AML-193 (cell line): ENCODE measurements around the gene APPBP2.
"Not testable (repeated sequence)": the region's sequence is repeated elsewhere in the genome, so short reads cannot be mapped to it uniquely, and the experiment has no call there.

Experiments used
- DNase-seq, 2 experiments: peaks; one replicate each; lab custom pipeline; 2025; lab: John Stamatoyannopoulos, UW

APPBP2 gene

DNA sequence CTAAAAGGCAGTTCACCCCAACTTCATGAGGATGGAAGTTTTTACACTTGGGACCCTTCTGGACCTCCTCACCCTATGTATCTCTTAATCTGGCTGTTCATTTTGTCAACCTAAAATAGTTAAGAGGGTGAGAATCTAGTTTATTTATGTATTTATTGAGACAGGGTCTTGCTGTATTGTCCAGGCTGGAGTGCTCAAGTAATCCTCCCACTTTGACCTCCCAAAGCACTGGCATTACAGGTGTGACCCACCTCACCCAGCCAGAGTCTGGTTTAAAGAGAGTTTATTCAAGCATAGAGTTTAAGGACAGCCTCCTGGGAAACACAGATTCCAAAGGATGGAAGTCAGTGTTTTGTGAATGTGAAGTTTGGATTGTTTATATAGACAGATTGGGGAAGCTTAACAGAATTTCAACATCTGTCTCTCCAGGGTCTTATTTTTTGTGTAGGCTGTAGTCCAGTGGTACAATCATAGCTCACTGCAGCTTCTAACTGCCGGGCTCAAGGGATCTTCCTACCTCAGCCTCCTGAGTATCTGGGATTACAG, 8.0 kb upstream of the APPBP2 start:
- no peak for DNase-seq

DNA sequence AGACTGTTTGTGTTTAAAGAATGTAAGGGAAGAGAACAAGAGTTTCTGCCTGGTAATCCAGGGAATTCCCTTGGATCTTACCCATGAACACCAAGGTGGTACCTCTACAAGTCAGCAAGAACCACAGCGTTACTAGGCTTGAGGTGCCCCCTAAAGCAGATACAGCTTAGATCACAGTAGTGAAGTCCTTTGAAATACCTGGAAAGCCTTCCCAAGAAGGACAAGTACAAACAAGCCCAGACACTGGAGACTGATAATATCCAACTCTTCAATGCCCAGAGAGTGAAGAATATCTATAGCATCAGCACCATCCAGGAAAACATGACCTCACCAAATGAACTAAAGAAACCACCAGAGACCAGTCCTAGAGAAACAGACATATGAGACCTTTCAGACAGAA, 3.8 kb upstream of the APPBP2 start:
- no peak for DNase-seq

DNA sequence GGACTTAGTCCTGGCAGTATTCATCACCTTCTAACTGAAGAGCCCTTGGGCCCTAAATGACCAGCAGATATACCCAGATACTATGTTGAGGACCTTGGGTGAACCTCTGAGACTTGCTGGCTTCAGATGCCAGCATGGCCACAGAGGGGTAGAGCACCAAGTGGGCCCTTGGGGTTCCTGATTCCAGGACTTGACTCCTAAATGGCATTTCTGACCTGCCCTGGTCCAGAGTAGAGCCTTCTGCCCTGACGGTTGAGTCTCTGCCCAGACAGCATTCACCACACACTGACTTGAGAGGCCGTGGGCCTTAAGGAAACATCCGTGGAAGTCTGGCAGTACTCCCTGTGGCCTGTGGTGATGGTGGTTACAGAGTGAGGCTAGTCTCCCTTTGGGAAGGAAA, 2.8 kb upstream of the APPBP2 start:
- no peak for DNase-seq

DNA sequence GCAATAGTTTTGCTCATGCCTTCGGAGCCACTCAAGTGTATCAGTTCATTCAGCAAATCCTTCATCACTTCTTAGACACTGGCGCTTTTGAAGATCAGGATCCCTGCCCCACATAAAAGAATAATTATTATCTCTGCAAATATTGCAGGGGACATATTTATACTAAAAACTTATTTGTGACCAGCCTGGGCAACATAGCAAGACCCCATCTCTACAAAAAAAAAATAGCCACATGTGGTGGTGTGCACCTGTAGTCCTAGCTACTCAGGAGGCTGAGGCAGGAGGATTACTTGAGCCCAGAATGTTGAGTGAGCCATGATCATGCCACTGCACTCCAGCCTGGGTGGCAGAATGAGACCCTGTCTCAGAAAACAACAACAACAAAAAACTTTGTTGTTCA, 1.7 kb upstream of the APPBP2 start:
- DNase-seq = no peak

DNA sequence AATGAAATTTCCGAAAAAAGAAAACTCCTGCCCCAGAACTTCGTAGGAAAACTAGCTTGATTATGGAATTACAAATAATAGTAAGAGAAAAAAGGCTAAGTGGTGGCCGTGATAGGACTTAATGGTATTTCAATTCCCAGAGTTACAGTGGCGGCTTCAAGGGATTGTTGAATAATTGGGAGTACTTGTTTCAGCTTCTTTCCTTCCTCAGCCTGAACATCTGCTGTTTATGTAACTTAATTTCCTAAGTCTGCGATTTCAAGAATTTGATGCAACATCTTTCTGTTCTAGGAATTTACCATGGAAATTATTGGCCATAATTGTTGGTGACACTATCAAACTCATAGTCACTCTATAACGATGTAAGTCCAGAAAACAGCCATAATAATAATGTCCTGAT, 684 bp upstream of the APPBP2 start:
- DNase-seq = no peak

DNA sequence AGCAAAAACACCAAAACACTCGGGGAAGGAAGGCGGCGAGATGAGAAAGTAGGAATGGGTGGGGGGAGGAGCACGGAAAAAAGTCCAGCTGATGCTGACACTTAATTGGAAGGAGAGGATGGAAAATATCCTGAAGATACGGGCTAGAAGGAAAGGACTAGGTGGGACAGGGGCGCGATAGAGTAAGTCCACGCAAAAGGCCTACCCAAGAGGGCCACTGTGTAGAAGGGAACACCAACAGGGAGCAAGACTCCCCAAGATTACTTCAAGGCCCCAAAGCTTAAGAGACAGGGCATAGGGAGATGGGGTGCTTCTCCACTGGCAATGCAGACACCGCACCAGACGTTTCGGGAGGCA, 736 bp downstream of the APPBP2 start:
- no peak for DNase-seq

DNA sequence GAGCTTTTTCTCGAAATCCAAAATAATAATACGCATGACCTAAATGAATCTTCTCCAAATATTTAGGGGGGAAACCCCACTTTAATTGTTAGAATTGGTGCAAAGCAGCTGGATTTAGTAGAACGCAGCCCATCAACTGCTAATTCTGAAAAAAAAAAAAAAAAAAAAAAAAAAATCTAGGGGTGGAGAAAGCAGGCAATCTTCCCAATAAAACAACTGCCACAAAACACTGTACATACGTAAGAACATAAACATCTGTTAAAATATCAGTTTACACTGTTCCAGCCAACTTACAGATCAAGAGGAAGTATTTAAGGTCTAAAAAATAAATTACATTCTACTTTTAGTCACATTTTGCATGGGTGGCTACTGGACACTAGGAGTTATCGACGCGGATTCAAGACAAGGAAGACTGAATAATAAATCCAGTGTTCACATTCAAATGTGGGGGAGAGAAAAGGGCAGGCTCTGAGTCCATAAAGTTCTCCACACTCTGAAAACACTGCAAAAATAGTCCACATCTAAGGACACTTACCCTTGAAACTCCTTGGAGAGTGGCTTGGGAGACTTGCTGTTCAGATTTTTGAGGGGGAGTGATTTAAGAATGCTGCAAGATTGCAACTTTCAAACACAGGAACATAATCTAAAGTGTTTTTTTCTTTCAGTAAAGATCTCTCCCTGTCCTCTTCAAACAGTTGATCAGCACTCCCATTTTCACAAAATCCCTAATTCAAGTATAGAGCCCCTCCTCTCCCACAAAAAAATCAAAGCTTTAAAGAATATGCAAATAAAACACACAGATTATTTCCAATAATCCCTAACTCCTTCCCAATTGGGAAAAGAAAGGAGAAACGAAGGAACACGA, 1.3 kb downstream of the APPBP2 start:
- peak in 1 of 2 experiments; percentile 38 for DNase-seq

DNA sequence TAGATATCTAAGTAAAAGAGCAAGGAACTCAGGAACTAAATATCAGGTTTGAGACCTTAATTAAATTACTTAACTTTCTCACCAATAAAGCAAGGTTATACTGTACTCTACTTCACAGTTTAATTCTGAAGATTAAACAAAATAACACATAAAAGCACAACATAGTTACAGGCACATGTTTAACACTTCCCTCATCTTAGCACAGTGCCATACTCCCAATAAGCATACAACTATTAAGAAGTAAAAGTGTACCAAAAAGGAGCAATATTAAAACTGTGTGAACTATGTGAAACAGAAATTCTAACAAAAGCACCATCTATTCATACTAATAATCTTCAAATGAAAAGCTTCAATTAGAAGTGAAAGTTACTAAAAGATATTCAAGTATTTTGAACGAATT, 2.2 kb downstream of the APPBP2 start:
- no peak for DNase-seq

DNA sequence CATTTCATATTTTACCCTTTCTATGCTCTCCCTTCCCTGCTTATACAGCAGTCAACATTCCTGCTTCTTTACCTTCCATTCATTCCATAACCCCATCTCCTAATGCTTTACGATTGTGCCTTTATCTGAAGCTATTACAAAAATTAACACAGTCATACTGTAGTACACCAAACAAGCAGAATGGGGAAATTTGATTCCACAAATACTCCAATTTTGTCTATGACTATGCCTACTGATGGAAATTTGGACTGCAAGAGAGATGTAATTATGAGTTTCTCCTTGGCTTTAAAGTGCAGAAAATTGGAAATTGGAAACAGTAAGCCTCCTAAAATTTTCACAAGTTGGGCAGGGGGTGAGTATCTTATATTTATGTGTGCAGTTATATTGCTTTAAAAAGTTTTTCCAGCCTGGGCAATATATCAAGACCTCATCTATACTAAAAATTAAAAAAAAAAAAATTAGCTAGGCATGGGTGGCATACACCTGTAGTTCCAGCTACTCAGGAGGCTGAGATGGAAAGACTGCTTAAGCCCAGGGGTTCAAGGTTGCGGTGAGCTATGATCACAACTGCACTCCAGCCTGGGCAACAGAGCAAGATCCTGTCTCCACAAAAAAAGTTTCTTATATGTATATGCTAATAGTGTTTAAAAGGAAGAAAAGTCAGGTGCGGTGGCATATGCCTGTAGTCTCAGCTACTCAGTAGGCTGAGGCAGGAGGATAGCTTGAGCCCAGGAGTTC, 3.0 kb downstream of the APPBP2 start:
- DNase-seq = no peak

DNA sequence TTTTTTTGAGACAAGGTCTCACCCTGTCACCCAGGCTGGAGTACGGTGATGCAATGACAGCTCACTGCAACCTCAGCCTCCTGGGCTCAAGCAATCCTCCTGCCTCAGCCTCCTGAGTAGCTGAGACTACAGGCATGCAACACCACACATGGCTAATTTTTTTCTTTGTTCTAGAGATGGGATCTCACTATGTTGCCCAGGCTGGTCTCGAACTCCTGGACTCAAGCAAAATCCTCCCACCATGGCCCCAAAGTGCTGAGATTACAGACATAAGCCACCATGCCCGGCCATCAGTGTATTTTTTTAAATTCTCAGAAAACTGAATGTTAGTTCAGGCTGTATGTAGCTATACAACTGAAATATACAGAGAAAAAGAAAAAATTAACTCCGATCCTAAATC, 6.2 kb downstream of the APPBP2 start:
- no peak for DNase-seq

DNA sequence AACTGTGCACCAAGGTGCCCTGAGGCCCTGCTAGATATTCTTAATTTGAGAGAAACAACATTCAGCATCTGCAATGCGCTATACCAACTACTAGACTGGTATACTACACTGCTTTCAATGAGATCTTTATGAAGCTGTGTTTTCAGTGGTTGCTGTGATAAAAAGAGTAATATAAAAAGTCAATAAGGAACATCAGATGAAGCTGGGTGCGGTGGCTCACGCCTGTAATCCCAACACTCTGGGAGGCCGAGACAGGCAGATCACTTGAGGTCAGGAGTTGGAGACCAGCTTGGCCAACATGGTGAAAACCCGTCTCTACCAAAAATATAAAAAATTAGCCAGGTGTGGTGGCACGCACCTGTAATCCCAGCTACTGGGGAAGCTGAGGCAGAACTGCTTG, 10.4 kb downstream of the APPBP2 start:
- DNase-seq = not testable (repeated sequence)

DNA sequence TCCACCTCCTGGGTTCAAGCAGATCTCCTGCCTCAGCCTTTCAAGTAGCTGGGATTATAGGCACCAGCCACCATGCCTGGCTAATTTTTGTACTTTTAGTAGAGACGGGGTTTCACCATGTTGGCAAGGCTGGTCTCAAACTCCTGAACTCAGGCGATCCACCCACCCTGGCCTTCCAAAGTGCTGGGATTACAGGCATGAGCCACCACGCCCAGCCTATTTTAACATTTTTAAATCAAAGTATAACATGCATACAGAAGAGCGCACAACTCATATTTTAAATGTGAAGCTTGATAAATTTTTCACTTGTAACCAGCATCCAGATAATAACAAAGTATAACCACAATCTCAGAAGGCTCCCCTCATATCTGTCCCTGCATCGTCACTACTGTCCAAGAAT, 10.8 kb downstream of the APPBP2 start:
- not testable (repeated sequence) for DNase-seq

DNA sequence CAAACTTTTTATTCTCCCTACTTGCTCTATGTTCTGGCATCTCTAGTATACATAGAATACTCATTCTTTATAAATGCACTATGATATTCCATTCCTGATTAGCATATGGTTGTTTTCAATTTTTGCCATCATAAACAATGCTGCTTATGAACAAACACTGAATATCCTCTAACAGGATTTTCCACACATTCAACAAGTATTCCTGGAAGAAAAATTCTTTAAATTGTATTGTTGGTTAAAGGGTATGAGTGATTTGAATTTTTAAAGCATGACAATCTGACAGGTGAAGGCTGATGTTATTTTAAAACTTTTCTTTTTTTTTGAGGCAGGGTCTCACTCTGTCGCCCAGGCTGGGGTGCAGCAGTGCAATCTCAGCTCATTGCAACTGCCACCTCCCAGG, 11.5 kb downstream of the APPBP2 start:
- no peak for DNase-seq

DNA sequence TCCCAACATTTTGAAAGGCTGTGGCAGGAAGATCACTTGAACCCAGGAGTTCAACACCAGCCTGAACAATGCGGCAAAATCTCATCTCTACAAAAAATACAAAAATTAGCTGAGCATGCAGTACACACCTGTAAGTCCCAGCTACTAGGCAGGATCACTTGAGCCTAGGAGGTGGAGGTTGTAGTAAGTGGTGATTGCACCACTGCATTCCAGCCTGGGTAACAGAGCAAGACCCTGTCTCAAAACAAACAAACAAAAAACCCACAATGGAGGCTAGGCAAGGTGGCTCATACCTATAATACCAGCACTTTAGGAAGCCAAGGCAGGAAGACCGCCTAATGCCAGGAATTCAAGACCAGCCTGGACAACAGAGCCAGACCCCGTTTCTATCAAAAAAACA, 12.0 kb downstream of the APPBP2 start:
- no peak for DNase-seq

DNA sequence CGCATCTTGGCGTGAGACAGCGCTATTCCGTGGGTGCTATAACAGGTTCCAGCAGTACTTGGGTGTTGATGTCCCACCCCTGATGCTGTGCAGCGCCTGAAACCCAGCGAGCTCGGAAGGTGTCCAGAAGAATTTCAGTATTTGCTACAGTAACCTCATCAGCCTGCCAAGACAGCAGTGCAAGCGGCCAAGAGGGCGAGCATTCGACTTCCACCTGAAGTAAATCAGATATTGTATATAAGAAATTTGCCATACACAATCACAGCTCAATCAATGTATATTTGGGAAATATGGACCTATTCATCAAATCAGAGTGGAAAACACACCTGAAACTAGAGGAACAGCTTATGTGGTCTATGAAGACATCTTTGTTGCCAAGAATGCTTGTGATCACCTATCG, 13.0 kb downstream of the APPBP2 start:
- no peak for DNase-seq

DNA sequence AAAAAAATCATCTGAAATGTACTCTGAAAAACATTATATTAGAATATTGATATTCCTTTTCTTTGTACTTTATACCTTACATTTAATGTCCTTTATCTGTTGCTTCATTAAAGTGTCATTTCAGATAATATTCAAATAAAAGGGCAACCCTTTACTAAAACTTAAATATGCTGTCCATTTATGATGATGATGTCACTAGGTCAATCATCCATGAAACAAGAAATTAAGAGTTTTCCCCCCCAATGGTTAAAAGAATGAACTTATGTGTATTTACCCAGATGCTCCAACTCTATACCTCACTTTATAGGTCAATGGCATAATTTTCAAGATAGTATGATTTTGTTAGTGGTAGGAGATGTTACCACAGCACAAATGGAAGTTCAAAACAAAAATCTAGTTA, 15.3 kb downstream of the APPBP2 start:
- DNase-seq = no peak

DNA sequence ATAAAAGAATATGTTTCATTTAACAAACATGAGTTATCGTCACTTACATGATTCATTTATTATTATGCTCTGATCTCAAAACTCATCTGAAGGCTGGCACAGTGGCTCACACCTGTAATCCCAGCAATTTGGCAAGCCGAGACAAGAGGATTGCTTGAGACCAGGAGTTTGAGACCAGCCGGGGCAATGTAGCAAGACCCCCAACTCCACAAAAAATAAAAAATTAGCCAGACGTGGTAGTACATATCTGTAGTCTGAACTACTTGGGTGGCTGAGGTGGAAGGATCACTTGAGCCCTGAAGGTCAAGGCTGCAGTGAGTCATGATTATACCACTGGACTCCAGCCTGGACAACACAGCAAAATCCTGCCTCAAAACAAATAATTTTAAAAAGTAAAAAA, 16.0 kb downstream of the APPBP2 start:
- no peak for DNase-seq

DNA sequence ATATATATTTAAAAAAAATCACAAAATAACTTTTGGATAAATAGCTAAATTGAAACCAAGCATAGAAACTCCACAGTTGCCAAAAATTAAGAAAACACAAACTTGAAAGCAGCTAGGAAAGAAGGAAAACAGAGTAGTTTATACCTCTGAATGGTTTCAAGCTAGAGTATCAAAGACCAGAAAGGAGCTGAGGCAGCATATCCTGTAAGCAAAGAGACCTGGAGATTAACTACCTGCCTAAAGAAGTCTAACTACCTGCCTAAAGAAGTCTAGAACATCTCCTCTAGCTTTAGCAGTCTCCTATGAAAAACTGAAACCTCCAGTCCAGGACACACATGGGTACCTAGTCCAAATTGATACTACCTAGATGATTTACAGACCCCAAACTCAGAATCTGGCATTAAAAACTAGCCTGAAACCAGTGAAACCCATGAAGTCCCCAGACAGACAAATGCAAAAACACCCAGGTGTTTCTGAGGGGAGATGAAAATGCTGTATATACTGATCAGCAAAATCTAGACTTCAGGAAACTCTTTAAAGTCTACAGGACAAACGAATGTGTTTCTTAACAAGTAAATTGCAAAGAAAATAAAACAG, 17.6 kb downstream of the APPBP2 start:
- DNase-seq = no peak

DNA sequence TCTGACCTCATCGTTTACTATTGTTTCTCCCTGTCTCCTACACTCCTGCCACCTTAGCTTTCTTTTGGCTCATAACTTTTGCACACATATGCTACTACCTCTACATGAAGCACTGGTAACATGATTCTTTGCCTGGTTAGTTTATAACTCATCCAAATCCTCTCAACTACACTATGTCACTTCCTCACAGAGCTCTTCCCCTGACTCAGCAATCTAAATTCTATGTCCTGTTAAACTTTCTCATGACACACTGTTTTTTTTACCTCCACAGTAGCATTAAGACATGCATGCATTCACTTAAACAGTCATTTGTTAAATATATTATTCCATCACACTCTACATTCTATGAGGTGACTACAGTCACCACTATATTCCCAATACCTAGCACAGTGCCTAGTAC, 19.7 kb downstream of the APPBP2 start:
- DNase-seq = peak; percentile 32 to 61

DNA sequence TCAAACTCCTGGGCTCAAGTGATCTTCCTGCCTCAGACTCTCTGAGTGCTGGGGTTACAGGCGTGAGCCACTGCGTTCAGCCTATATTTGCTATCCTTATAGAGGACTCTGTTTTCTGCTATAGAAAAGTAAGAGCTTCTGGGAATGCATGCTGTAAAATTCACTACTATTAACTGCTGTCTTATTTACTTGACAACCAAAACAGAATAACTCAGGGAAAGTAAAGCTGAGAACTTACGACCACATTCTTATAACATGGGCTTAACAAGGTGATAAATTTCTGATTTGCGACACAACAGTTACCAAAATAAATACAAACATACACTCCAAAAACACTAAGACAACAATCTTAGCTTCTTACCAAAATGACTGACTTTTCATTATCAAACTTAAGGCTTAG, 23.9 kb downstream of the APPBP2 start:
- DNase-seq = no peak

DNA sequence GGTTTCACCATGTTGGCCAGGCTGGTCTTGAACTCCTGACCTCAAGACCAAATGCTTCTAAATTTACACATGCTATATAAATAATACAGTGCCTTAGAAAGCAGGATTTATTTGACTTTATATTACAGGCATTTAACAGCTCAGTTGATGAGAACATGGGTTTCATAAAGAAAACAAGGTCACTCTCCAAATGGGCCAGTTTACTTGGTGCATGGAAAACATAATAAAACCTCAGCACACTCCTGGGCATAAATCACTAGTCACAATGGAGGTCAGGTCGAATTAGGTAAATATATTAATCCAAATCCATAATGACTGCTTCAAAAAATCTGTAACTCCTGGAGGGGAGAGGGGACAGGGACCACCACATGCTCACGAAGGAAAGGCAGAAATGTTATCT, 24.5 kb downstream of the APPBP2 start:
- no peak for DNase-seq

DNA sequence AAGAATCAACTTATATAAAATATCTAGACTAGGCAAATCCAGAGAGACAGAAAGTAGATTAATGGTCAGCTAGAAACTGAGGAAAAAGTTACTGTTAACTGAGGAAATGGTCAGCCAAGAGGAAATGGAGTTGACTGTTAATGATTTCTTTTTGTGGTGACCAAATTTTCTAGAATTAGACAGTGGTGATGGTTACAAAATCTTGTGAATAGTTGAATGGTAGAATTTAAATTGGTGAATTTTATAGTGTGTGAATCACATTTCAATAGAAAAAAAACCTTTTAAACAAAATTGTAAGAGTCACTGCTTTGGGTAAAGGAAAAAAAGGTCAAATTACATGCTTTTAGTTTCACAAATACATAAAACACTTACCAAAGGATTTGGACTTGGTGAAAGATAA, 30.0 kb downstream of the APPBP2 start:
- no peak for DNase-seq

DNA sequence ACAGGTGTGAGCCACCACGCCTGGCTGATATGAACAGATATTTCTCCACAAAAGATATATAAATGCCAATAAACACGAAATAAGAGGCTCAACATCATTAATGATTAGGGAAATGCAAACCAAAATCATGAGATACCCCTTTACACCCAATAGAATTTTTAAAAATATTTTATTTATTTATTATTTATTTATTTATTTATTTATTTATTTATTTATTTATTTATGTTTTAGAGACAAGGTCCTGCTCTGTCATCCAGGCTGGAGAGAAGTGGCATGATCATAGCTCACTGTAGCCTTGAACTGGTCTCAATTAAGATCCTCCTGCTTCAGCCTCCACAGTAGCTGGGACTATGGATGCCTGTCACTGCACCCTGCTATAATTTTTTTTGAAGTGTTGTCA, 30.8 kb downstream of the APPBP2 start:
- no peak for DNase-seq
